Stimulated activated naive CD4-positive, alpha-beta T cell treated with Interleukin-2 at 50 U/mL for 16 hours (primary cell): ENCODE measurements around the gene GPN3.
"Not testable (repeated sequence)": the region's sequence is repeated elsewhere in the genome, so short reads cannot be mapped to it uniquely, and the experiment has no call there.

Source experiments
- DNase-seq: peaks from one replicate; lab custom pipeline; 2025; lab: John Stamatoyannopoulos, UW

Gene GPN3

GRCh38 chr12:110444455-110444854, 23.6 kb downstream of the GPN3 start:
- DNase-seq = no peak

- no peak for DNase-seq
Observed at GRCh38 chr12:110436231-110436630, 31.8 kb downstream of the GPN3 start.

- DNase-seq = no peak
Observed at GRCh38 chr12:110431957-110432587, 36.0 kb downstream of the GPN3 start.

GRCh38 chr12:110429676-110430075, 38.4 kb downstream of the GPN3 start:
- not testable (repeated sequence) for DNase-seq

- DNase-seq = no peak
Observed at GRCh38 chr12:110426406-110426805, 41.7 kb downstream of the GPN3 start.

GRCh38 chr12:110424237-110424636, 43.8 kb downstream of the GPN3 start:
- DNase-seq = no peak

- no peak for DNase-seq
Observed at GRCh38 chr12:110421701-110422100, 46.4 kb downstream of the GPN3 start.

- no peak for DNase-seq
Observed at GRCh38 chr12:110421159-110421661, 46.8 kb downstream of the GPN3 start.

- DNase-seq = not testable (repeated sequence)
Observed at GRCh38 chr12:110420644-110421043, 47.4 kb downstream of the GPN3 start.

- DNase-seq = not testable (repeated sequence)
Observed at GRCh38 chr12:110417113-110417512, 50.9 kb downstream of the GPN3 start.

GRCh38 chr12:110410086-110410485, 58.0 kb downstream of the GPN3 start:
- DNase-seq = not testable (repeated sequence)

GRCh38 chr12:110405126-110405662, 62.9 kb downstream of the GPN3 start:
- DNase-seq = not testable (repeated sequence)

- DNase-seq = peak; percentile 63
Observed at GRCh38 chr12:110403976-110404682, 63.9 kb downstream of the GPN3 start.

- DNase-seq = peak; percentile 78
Observed at GRCh38 chr12:110403146-110403975, 64.7 kb downstream of the GPN3 start, which contains the start of gene ANAPC7. Gene ANAPC7 (minus strand): TSS chr12:110403708. CDS start chr12:110403627, 81 bp downstream.
